Fibroblast of villous mesenchyme (primary cell): Measurements from ENCODE around the gene FCRL5. TPM values are rescaled to one million over a fixed set of nuclear protein-coding genes. Genes with fewer than 3 reads are reported as not detected.
A peak's percentile ranks its signal among the peaks of the same experiment; 100 is the strongest.
"Not testable (repeated sequence)": the region's sequence is repeated elsewhere in the genome, so short reads cannot be mapped to it uniquely, and the experiment has no call there.

ENCODE experiments used
- DNase-seq: peaks from one replicate; pipeline ENCODE4 v3.0.0-alpha.2; 2010; ENCODE audit warnings: low read depth
- H3K4me3 ChIP-seq: 2 replicates; pipeline ENCODE4 v1.5.1; 2011; ENCODE audit warnings: low read depth, mild to moderate bottlenecking, low read length
- total RNA-seq: library from RNA; depleted of rRNA; stranded (reverse); fragments of >200 nt; gene quantifications from 2 replicates; pipeline ENCODE4 v1.2.3, GENCODE V29; 2012
- TF ChIP-seq, protein P1 (sequence below): IDR thresholded peaks from 2 replicates; pipeline ENCODE4 v1.5.1; 2012; ENCODE audit warnings: low read depth, mild to moderate bottlenecking, low read length; ENCODE audit not compliant: insufficient read depth

The FCRL5 gene
- total RNA-seq, 1 donor = not detected

DNA sequence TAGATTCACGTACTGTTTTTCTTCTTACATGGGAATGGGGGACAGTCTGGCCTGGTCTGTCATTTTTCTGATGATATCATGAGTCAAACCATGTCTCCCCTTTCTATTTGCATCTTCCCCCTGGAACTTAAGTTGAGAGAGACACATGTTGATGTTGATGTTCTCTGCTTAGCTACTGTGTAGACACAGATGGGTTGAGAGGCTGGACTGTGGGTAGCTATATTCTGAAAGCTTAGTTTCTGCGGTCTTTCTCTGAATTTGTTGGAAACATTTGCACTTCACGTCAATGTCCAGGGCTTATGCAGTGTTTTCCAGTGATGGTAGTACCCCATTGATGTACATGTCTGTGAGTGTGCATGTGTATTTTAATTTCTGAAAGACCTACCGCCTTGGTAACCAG, 58.2 kb downstream of the FCRL5 start:
- H3K4me3 ChIP-seq = no peak overlapping the region
- no peak for DNase-seq
- TF ChIP-seq, protein P1, sequence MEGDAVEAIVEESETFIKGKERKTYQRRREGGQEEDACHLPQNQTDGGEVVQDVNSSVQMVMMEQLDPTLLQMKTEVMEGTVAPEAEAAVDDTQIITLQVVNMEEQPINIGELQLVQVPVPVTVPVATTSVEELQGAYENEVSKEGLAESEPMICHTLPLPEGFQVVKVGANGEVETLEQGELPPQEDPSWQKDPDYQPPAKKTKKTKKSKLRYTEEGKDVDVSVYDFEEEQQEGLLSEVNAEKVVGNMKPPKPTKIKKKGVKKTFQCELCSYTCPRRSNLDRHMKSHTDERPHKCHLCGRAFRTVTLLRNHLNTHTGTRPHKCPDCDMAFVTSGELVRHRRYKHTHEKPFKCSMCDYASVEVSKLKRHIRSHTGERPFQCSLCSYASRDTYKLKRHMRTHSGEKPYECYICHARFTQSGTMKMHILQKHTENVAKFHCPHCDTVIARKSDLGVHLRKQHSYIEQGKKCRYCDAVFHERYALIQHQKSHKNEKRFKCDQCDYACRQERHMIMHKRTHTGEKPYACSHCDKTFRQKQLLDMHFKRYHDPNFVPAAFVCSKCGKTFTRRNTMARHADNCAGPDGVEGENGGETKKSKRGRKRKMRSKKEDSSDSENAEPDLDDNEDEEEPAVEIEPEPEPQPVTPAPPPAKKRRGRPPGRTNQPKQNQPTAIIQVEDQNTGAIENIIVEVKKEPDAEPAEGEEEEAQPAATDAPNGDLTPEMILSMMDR = no peak

DNA sequence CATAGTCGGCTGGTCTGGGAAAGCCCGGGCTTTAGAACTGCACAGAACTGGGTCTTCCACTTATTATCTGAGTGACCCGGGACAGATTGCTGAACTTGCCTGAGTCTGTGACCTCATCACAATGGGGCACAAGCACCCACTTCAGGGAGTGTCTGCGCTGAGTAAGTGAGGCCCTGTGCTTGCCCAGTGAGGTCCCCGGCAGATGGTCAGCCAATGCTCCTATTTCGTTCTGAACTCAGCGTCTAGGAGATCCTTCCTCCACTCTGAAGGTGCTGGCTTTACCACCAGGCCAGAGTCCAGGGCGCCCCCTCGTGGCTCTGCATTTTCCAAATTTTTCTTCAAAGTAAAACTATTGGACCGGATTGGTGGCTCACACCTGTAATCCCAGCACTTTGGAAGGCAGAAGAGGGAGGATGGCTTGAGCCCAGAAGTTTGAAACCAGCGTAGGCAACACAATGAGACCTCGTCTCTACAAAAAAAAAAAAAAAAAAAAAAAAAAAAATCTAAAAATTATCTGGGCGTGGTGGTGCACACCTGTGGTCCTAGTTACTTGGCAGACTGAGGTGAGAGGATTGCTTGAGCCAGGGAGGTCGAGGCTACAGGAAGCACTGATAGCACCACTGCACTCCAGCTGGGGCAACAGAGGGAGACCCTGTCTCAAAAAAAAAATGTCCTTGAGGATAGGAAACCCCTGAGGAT, 61.7 kb downstream of the FCRL5 start:
- DNase-seq = peak; percentile 50
- TF ChIP-seq, protein P1 = peak; percentile 72
- H3K4me3 ChIP-seq = no peak overlapping the region

DNA sequence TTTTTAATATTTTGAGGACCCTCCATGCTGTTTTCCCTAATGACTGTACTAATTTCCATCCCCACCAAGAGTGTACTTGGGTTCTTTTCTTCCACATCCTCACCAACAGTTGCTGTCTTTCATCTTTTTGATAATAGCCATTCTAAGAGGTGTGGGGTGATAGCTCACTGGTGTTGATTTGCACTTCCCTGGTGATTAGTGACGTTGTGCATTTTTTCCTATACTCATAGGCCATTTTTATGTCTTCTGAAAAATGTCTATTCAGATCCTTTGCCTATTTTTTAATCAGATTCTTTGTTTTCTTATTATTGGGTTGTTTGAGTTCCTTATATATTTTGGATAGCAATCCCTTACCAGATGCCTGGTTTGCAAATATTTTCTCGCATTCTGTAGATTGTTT, 64.2 kb downstream of the FCRL5 start:
- DNase-seq = no peak
- TF ChIP-seq, protein P1 = no peak
- H3K4me3 ChIP-seq = no peak overlapping the region

DNA sequence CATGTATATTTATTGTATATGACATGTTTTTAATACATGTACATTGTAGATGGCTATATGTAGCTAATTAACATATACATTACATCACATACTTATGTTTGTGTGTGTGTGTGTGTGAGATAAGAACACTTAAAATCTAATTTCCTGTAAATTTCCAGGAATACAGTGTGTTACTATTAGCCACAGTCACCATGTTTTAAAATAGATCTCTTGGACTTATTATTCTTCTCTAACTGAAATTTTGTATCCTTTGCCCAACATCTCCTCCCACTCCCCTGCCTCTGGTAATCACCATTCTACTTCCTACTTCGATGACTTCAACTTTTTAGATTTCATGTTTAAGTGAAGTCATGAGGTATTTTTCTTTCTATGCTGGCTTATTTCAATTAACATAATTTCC, 64.8 kb downstream of the FCRL5 start:
- TF ChIP-seq, protein P1 = no peak
- H3K4me3 ChIP-seq = no peak overlapping the region
- no peak for DNase-seq

GRCh38 chr1:157487096-157487495, 65.2 kb downstream of the FCRL5 start:
- DNase-seq = no peak
- TF ChIP-seq, protein P1 = no peak
- no peak overlapping the region for H3K4me3 ChIP-seq

DNA sequence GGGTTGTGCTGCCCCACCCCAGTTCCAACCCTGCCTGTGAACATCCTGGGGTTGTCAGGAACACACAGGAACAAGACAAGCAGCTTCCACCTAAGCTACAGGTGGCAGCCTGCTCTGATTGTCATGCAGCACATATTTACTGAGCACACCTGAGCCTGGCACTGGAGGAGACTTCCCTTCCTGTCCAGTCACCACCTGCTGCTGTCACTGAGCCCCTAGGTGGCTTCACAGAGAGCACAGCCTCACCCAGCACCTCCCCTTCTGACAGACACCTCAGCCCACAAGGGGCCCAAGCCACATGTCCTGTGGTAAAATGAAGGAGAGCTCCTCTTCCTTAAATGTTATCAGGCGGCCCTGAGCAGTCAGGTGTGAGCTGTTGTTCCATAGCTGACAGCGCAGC, 65.9 kb downstream of the FCRL5 start:
- not testable (repeated sequence) for DNase-seq, H3K4me3 ChIP-seq

DNA sequence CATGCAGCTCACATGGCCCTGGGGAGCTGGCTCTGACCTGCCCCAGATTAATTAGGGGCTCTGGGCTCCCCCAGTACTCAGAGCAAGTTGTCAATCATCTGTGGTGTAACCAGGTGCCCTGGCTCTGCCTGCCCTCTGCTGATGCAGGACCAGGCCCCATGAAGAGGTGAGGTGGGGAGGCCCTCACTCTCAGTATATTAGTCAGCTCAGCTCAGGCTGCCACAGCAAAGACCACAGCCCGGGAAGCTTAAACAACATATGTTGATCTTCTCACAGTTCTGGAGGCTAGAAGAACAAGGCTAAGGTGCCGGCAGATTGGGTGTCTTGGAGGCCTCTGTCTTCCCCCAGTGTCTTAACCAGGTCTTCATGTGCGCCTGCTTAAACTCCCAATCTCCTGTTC, 66.5 kb downstream of the FCRL5 start:
- no peak overlapping the region for H3K4me3 ChIP-seq
- DNase-seq = no peak
- TF ChIP-seq, protein P1 = no peak
